Astrocyte (in vitro differentiated cells and primary cell): ENCODE data around the gene ACTN1. TPM values are rescaled to one million over a fixed set of nuclear protein-coding genes. Genes with fewer than 3 reads are reported as not detected.
A peak's percentile ranks its signal among the peaks of the same experiment; 100 is the strongest.

Experiments
- DNase-seq: peaks from one replicate; pipeline ENCODE4 v3.0.0-alpha.2; 2010; ENCODE audit warnings: low read depth
- FAIRE-seq: peaks from 2 replicates; lab custom pipeline; 2011; peaks lifted over from hg19 to GRCh38; lab: Jason Lieb, UNC
- H2AFZ ChIP-seq: 2 replicates; pipeline ENCODE4 v1.6.0; 2012; ENCODE audit warnings: low read depth, low read length, inconsistent platforms
- H3K27ac ChIP-seq: 2 replicates; pipeline ENCODE4 v1.5.1; 2011; ENCODE audit warnings: low read depth, low read length, inconsistent platforms
- H3K27me3 ChIP-seq: 2 replicates; pipeline ENCODE4 v1.6.0; 2011; ENCODE audit warnings: low read length, inconsistent platforms; ENCODE audit not compliant: insufficient read depth
- H3K36me3 ChIP-seq: 2 replicates; pipeline ENCODE4 v1.5.1; 2011; ENCODE audit warnings: low read length, inconsistent platforms; ENCODE audit not compliant: insufficient read depth
- H3K4me1 ChIP-seq: 2 replicates; pipeline ENCODE4 v1.5.1; 2011; ENCODE audit warnings: low read length, inconsistent platforms; ENCODE audit not compliant: insufficient read depth
- H3K4me2 ChIP-seq: 2 replicates; pipeline ENCODE4 v1.6.0; 2012; ENCODE audit warnings: low read length, inconsistent platforms
- H3K4me3 ChIP-seq: 2 replicates; pipeline ENCODE4 v1.5.1; 2011; ENCODE audit warnings: low read depth, mild to moderate bottlenecking, low read length, inconsistent platforms; ENCODE audit not compliant: insufficient read depth
- H3K79me2 ChIP-seq: 2 replicates; pipeline ENCODE4 v1.6.0; 2012; ENCODE audit warnings: mild to moderate bottlenecking, low read length, inconsistent platforms; ENCODE audit not compliant: insufficient read depth
- H3K9ac ChIP-seq: 2 replicates; pipeline ENCODE4 v1.6.0; 2012; ENCODE audit warnings: mild to moderate bottlenecking, low read length, inconsistent platforms
- H3K9me3 ChIP-seq: 2 replicates; pipeline ENCODE4 v1.5.1; 2012; ENCODE audit warnings: low read depth, mild to moderate bottlenecking, low read length, inconsistent platforms; ENCODE audit not compliant: insufficient read depth
- H4K20me1 ChIP-seq: 2 replicates; pipeline ENCODE4 v1.6.0; 2012; ENCODE audit warnings: low read length, inconsistent platforms; ENCODE audit not compliant: insufficient read depth
- H3K27ac Mint-ChIP-seq: one replicate; pipeline ENCODE4 v1.8.0; 2021; ENCODE audit warnings: mild to moderate bottlenecking, mixed read lengths; ENCODE audit not compliant: unreplicated experiment
- H3K27me3 Mint-ChIP-seq: one replicate; pipeline ENCODE4 v1.8.0; 2021; ENCODE audit warnings: low read depth, mixed read lengths; ENCODE audit not compliant: unreplicated experiment
- H3K36me3 Mint-ChIP-seq: one replicate; pipeline ENCODE4 v1.8.0; 2021; ENCODE audit warnings: low read depth, mixed read lengths; ENCODE audit not compliant: unreplicated experiment
- H3K4me1 Mint-ChIP-seq: one replicate; pipeline ENCODE4 v1.8.0; 2021; ENCODE audit warnings: low read depth, mixed read lengths; ENCODE audit not compliant: unreplicated experiment
- H3K4me3 Mint-ChIP-seq: one replicate; pipeline ENCODE4 v1.8.0; 2021; ENCODE audit warnings: mild to moderate bottlenecking, moderate library complexity, mixed read lengths; ENCODE audit not compliant: unreplicated experiment
- H3K9me3 Mint-ChIP-seq: one replicate; pipeline ENCODE4 v1.8.0; 2021; ENCODE audit warnings: mild to moderate bottlenecking, mixed read lengths; ENCODE audit not compliant: unreplicated experiment
- EZH2 ChIP-seq: IDR thresholded peaks from 2 replicates; pipeline ENCODE4 v1.6.1; 2012; ENCODE audit warnings: mild to moderate bottlenecking, low read length, inconsistent platforms; ENCODE audit not compliant: insufficient read depth
- total RNA-seq: library from RNA; stranded (reverse); gene quantifications from 2 replicates; pipeline ENCODE4 v1.2.1, GENCODE V29; 2021
- TF ChIP-seq, protein P1 (sequence below): IDR thresholded peaks from 2 replicates; pipeline ENCODE4 v1.5.1; 2011; ENCODE audit warnings: low read depth, mild to moderate bottlenecking, inconsistent platforms, low read length, moderate library complexity; ENCODE audit not compliant: insufficient read depth

Gene ACTN1
- total RNA-seq, 1 donor from 2014 or later = 1,163 TPM

DNA sequence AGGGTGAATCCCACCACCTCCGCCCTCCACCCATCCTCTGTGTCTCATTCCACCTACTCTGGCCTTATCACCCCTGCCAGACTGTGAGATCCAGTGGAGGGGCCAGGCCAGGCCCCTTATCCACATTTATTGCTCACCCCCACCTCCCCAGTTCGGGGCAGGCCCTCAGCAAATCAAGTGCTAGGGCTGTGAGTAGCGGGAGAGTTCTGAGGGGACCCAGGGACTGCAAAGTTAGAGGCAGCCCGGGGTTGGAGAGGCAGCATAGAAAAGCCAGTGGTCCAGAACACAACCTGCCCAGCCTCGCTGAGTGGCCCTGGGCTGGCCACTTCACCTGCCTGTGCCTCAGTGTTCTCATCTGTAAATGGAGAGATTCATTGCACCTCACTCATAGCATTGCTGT, 27.2 kb upstream of the ACTN1 start:
- peak overlapping the region; percentile 59 for H3K9ac ChIP-seq
- peak overlapping the region; percentile 73 for H3K4me2 ChIP-seq
- Mint-ChIP-seq H3K4me1 (peaks cover 32% of the 10 kb centered on the region), H3K27ac (peak overlapping the region; percentile 99), H3K9me3 (peaks cover 5% of the 10 kb centered on the region), H3K4me3 (no peak overlapping the region), H3K27me3 (no peaks in the 10 kb centered on the region), H3K36me3 (no peaks in the 10 kb centered on the region)
- H4K20me1 ChIP-seq = no peaks in the 10 kb centered on the region
- no peaks in the 10 kb centered on the region for H3K36me3 ChIP-seq
- H3K79me2 ChIP-seq = no peaks in the 10 kb centered on the region
- no peak overlapping the region for H2AFZ ChIP-seq
- H3K4me3 ChIP-seq = no peak overlapping the region
- no peaks in the 10 kb centered on the region for H3K27me3 ChIP-seq
- H3K9me3 ChIP-seq = no peaks in the 10 kb centered on the region
- FAIRE-seq (no peak), DNase-seq (no peak)
- peak overlapping the region; percentile 68 for H3K27ac ChIP-seq
- peaks cover 22% of the 10 kb centered on the region for H3K4me1 ChIP-seq
- no peak for TF ChIP-seq EZH2
- TF ChIP-seq, protein P1, sequence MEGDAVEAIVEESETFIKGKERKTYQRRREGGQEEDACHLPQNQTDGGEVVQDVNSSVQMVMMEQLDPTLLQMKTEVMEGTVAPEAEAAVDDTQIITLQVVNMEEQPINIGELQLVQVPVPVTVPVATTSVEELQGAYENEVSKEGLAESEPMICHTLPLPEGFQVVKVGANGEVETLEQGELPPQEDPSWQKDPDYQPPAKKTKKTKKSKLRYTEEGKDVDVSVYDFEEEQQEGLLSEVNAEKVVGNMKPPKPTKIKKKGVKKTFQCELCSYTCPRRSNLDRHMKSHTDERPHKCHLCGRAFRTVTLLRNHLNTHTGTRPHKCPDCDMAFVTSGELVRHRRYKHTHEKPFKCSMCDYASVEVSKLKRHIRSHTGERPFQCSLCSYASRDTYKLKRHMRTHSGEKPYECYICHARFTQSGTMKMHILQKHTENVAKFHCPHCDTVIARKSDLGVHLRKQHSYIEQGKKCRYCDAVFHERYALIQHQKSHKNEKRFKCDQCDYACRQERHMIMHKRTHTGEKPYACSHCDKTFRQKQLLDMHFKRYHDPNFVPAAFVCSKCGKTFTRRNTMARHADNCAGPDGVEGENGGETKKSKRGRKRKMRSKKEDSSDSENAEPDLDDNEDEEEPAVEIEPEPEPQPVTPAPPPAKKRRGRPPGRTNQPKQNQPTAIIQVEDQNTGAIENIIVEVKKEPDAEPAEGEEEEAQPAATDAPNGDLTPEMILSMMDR = no peak

DNA sequence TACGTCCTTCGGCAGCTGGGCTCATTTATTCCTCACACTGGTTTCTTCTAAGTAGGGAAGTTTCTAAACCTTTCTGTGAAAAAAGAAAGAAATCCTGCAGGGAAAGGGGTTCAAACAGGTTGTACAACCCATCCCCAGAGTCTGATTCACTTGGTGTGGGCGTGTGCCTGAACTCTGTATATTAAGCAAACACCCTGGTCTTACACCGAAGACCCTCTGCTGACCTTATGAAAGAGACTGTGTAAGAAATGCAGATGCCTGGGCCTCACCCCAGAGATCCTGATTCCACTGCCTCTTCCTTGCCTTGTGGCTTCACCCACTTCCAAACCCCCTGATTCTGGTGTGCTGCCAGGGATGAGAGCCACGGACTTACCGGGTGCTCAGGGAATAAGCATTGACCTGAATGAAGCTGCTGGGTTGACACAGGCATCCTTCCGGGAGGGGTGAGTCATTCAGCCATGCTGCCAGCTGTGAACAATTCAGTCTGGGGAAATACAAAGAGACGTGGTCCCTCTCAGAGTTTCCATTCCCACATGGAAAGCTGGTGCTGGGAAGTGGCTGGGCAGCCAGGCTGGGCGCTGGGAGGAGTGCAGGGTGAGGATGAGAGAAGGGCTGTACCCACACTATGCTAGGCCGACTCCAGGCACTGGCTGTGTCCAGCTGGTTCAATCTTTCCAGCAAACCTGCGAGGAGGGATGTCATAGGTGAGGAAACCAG, 26.5 kb upstream of the ACTN1 start:
- Histone ChIP-seq H3K79me2 (no peaks in the 10 kb centered on the region), H4K20me1 (no peaks in the 10 kb centered on the region), H3K27ac (peak overlapping the region; percentile 68), H3K36me3 (no peaks in the 10 kb centered on the region), H3K9me3 (no peaks in the 10 kb centered on the region), H3K27me3 (no peaks in the 10 kb centered on the region), H2AFZ (no peak overlapping the region), H3K9ac (peak overlapping the region; percentile 59), H3K4me2 (peak overlapping the region; percentile 73), H3K4me3 (peak overlapping the region; percentile 9), H3K4me1 (peaks cover 22% of the 10 kb centered on the region)
- H3K4me1 Mint-ChIP-seq = peaks cover 32% of the 10 kb centered on the region
- no peaks in the 10 kb centered on the region for H3K36me3 Mint-ChIP-seq
- DNase-seq (peak; percentile 97), FAIRE-seq (peak; percentile 55)
- H3K9me3 Mint-ChIP-seq = peaks cover 5% of the 10 kb centered on the region
- TF ChIP-seq, protein P1 = no peak
- no peak for TF ChIP-seq EZH2
- H3K27me3 Mint-ChIP-seq = no peaks in the 10 kb centered on the region
- H3K4me3 Mint-ChIP-seq = peak overlapping the region; percentile 62
- peak overlapping the region; percentile 99 for H3K27ac Mint-ChIP-seq

DNA sequence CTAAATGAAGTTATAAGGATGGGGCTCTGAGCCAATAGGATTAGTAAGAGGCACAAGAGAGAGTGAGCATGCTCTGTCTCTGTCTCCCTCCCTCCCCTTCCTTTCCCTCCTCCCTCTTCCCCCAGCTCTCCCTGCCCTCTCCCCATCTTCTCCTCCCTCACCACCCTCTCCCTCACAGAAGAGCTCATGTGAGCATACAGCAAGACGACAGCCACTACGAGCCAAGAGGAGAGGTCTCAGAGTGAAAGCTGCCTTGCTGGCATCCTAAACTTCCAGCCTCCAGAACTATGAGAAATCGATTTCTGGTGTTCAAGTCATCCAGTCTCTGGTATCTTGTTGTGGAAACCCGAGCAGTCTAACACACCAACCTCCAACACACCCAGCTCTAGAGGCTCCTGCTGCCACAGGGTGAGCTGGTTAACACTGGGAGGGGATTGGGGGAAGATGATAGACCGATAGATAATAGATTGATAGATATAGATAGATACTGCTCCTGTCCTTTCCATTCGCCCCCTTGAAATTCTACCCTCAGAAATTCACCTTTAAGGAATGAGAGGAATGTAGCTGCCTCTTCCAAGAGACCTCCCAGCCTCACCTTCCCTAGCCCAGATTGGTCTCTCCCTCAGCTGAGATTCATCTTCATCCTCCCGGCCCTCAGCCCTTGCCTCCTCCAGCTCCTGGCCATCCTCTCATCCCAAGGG, 25.8 kb upstream of the ACTN1 start:
- TF ChIP-seq, protein P1 = no peak
- no peak for TF ChIP-seq EZH2
- Histone ChIP-seq H4K20me1 (no peaks in the 10 kb centered on the region), H3K4me1 (peaks cover 22% of the 10 kb centered on the region), H2AFZ (peak overlapping the region; percentile 52), H3K79me2 (no peaks in the 10 kb centered on the region), H3K27me3 (no peaks in the 10 kb centered on the region), H3K9ac (peak overlapping the region; percentile 59), H3K4me2 (peak overlapping the region; percentile 73), H3K9me3 (no peaks in the 10 kb centered on the region), H3K36me3 (no peaks in the 10 kb centered on the region), H3K27ac (peak overlapping the region; percentile 58), H3K4me3 (peak overlapping the region; percentile 9)
- no peaks in the 10 kb centered on the region for H3K27me3 Mint-ChIP-seq
- DNase-seq (peak; percentile 56), FAIRE-seq (peak; percentile 50)
- peak overlapping the region; percentile 99 for H3K27ac Mint-ChIP-seq
- H3K9me3 Mint-ChIP-seq = peaks cover 5% of the 10 kb centered on the region
- peaks cover 32% of the 10 kb centered on the region for H3K4me1 Mint-ChIP-seq
- no peaks in the 10 kb centered on the region for H3K36me3 Mint-ChIP-seq
- H3K4me3 Mint-ChIP-seq = peak overlapping the region; percentile 62
